ENCODE results near the gene HOMER2.
"Not testable (repeated sequence)": the region's sequence is repeated elsewhere in the genome, so short reads cannot be mapped to it uniquely, and the experiment has no call there.

DNA sequence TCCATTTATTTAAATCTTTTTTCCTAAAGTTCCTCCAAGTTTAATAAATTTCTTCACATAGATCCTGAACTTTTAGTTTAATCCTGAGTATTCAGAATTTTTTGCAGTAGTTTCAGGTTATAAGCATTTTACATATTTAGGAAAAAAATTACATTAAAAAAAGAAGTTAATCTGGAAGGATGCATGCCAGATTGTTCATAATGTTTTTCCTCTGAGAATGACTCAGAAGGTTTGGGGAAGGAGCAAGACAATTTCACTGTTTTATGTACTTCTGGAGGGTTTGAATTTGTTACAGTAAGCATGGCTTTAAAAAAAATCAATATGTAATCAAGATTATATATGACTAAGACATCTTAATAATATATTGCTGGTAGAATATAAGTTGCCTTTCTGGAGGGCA, 130.7 kb downstream of the HOMER2 start:
- TF ChIP-seq, protein P1, sequence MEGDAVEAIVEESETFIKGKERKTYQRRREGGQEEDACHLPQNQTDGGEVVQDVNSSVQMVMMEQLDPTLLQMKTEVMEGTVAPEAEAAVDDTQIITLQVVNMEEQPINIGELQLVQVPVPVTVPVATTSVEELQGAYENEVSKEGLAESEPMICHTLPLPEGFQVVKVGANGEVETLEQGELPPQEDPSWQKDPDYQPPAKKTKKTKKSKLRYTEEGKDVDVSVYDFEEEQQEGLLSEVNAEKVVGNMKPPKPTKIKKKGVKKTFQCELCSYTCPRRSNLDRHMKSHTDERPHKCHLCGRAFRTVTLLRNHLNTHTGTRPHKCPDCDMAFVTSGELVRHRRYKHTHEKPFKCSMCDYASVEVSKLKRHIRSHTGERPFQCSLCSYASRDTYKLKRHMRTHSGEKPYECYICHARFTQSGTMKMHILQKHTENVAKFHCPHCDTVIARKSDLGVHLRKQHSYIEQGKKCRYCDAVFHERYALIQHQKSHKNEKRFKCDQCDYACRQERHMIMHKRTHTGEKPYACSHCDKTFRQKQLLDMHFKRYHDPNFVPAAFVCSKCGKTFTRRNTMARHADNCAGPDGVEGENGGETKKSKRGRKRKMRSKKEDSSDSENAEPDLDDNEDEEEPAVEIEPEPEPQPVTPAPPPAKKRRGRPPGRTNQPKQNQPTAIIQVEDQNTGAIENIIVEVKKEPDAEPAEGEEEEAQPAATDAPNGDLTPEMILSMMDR (conservative IDR thresholded peaks at IDR 0.05; ENCODE audit: low read depth, low read length): not testable (repeated sequence)
- TF ChIP-seq BHLHE40, CEBPB, FOS, POLR2A (IDR thresholded peaks at IDR 0.05; ENCODE audit: low read depth, low read length): not testable (repeated sequence)
